RWPE2 (cell line): ENCODE measurements around the gene FCHO1.

Experiments
- ATAC-seq: fragments of 200-7000 bp; cut with Tn5 transposase; 3 replicates; pipeline ENCODE4 v1.9.1; 2021; ENCODE audit warnings: low read depth
- DNase-seq: peaks from one replicate; pipeline ENCODE4 v3.0.0-alpha.2; 2020; ENCODE audit warnings: low spot score
- H3K27ac ChIP-seq: fragments of 450-650 bp; 2 replicates; pipeline ENCODE4 v1.5.1; 2017; ENCODE audit warnings: mild to moderate bottlenecking; ENCODE audit not compliant: poor library complexity, severe bottlenecking
- H3K27me3 ChIP-seq: fragments of 250-450 bp; sonication (Bioruptor Pico); 2 replicates; pipeline ENCODE4 v1.5.1; 2021; ENCODE audit warnings: mild to moderate bottlenecking, moderate library complexity; ENCODE audit not compliant: insufficient read depth, poor library complexity, severe bottlenecking
- H3K36me3 ChIP-seq: fragments of 250-450 bp; sonication (Bioruptor Pico); 2 replicates; pipeline ENCODE4 v1.5.1; 2020; ENCODE audit warnings: low read depth, mild to moderate bottlenecking, moderate library complexity
- H3K4me1 ChIP-seq: fragments of 250-450 bp; sonication (Bioruptor Pico); 2 replicates; pipeline ENCODE4 v1.5.1; 2021; ENCODE audit warnings: mild to moderate bottlenecking, moderate library complexity; ENCODE audit not compliant: insufficient read depth, poor library complexity, severe bottlenecking
- H3K4me3 ChIP-seq: fragments of 250-450 bp; sonication (Bioruptor Pico); 2 replicates; pipeline ENCODE4 v1.5.1; 2021; ENCODE audit warnings: mild to moderate bottlenecking, moderate library complexity; ENCODE audit not compliant: severe bottlenecking
- H3K9me3 ChIP-seq: fragments of 250-450 bp; sonication (Bioruptor Pico); 2 replicates; pipeline ENCODE4 v1.5.1; 2021; ENCODE audit warnings: mild to moderate bottlenecking, moderate library complexity; ENCODE audit not compliant: severe bottlenecking
- TF ChIP-seq, protein P1 (sequence below): fragments of 450-650 bp; IDR thresholded peaks from one replicate; pipeline ENCODE4 v1.5.1; 2017; ENCODE audit warnings: mild to moderate bottlenecking, moderate library complexity; ENCODE audit not compliant: poor library complexity, severe bottlenecking

FCHO1 gene

DNA sequence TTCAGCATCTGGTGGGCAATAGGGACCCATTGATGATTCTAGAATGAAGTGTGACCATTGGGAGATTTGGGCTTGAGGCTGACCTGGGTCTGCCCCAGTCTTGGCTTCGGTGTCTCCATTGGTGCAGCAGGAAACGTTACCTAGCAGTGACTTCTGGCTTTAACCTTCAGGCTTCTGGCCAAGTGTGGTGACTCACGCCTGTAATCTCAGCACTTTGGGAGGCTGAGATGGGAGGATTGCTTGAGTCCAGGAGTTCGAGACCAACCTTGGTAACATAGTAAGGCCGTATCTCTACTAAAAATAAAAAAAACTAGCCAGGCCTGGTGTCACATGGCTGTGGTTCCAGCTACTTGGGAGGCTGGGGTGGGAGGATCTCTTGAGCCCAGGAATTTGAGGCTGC, 7.2 kb downstream of the FCHO1 start:
- ATAC-seq, result no peak
- Histone ChIP-seq H3K36me3 (no peaks in the 10 kb centered on the region), H3K4me3 (no peak overlapping the region), H3K27me3 (no peaks in the 10 kb centered on the region), H3K4me1 (peaks cover 7% of the 10 kb centered on the region), H3K9me3 (no peaks in the 10 kb centered on the region), H3K27ac (no peak overlapping the region)
- DNase-seq, result no peak
- TF ChIP-seq, protein P1, sequence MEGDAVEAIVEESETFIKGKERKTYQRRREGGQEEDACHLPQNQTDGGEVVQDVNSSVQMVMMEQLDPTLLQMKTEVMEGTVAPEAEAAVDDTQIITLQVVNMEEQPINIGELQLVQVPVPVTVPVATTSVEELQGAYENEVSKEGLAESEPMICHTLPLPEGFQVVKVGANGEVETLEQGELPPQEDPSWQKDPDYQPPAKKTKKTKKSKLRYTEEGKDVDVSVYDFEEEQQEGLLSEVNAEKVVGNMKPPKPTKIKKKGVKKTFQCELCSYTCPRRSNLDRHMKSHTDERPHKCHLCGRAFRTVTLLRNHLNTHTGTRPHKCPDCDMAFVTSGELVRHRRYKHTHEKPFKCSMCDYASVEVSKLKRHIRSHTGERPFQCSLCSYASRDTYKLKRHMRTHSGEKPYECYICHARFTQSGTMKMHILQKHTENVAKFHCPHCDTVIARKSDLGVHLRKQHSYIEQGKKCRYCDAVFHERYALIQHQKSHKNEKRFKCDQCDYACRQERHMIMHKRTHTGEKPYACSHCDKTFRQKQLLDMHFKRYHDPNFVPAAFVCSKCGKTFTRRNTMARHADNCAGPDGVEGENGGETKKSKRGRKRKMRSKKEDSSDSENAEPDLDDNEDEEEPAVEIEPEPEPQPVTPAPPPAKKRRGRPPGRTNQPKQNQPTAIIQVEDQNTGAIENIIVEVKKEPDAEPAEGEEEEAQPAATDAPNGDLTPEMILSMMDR, result no peak

DNA sequence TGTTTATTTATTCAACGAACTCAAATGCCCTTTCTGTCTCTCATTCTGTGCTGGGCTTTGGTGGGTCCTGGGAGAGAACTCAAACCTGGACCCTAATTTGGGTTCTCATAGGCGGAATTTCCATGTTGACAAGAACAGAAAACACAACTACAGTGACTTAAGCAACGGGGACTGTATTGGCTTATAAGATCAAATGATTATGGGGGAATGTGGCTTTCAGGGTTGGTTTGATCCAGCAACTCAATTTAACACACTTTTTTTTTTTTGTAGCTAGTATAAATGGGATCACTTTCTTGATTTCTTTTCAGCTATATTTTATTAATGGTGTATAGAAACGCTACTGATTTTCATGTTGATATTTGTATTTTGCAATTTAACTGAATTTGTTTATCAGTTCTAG, 9.9 kb downstream of the FCHO1 start:
- TF ChIP-seq, protein P1, result no peak
- DNase-seq, result no peak
- H3K4me1 ChIP-seq, result peaks cover 6% of the 10 kb centered on the region

DNA sequence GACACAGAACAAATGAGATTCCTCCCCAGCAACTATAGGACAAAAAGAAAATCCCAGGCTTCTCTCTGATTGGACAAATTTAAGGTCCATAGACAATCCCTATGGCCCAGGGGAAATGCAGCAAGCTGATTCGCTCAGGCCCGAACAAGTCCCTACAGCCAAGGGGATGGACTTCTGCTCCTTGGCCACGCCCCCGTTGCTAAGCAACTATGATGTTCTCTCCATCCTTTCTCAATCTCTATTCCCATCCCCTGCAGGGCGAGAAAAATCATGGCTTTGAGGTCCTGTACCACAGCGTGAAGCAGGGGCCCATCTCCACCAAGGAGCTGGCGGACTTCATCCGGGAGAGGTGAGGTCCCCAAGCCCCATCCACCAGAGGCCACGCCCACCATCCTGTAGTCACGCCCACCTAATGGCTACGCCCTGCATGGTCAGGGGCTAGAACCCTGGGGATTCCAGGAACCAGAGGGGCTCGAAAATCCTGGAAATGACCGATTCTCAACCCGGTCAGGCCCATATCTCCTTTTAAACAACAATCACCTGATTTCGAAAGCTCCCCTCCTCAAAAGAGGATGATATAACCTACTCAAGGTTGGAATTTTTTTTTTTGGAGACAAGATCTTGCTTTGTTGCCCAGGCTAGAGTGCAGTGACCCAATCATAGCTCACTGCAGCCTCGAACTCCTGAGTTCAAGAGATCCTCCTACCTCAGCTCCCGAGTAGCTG, 11.4 kb downstream of the FCHO1 start:
- TF ChIP-seq, protein P1, result no peak
- H3K4me1 ChIP-seq, result peaks cover 6% of the 10 kb centered on the region
- no peaks in the 10 kb centered on the region for H3K36me3 ChIP-seq
- DNase-seq, result no peak
- no peak overlapping the region for H3K4me3 ChIP-seq
- H3K27me3 ChIP-seq, result no peaks in the 10 kb centered on the region
- no peaks in the 10 kb centered on the region for H3K9me3 ChIP-seq
- no peak overlapping the region for H3K27ac ChIP-seq
- ATAC-seq, result peak; percentile 31; the same call in 1 of the 3 replicates

More for the DNA sequence above, 9.9 kb downstream of the FCHO1 start:
- no peak overlapping the region for H3K27ac ChIP-seq
- no peak overlapping the region for H3K4me3 ChIP-seq
- H3K27me3 ChIP-seq, result no peaks in the 10 kb centered on the region
- H3K9me3 ChIP-seq, result no peaks in the 10 kb centered on the region
- no peak for ATAC-seq
- H3K36me3 ChIP-seq, result no peaks in the 10 kb centered on the region

DNA sequence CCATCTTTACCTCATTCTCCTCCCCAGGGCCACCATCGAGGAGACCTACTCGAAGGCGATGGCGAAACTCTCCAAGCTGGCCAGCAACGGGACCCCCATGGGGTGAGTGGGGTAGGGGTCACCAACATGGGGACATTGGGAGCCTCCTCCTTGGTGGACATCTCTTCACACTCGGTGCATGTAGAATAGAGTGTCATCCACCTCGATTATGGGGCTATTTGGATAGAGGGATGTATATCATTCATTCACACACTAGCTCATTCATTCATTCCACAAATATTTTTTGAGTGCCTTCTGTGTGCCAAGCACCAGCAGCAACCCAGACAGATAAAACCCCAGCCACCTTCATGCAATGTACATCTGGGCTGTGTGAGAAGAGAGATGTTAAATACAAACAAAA, 13.1 kb downstream of the FCHO1 start:
- Histone ChIP-seq H3K4me3 (no peak overlapping the region), H3K36me3 (no peaks in the 10 kb centered on the region), H3K9me3 (no peaks in the 10 kb centered on the region), H3K4me1 (peaks cover 6% of the 10 kb centered on the region), H3K27ac (no peak overlapping the region), H3K27me3 (no peaks in the 10 kb centered on the region)
- ATAC-seq (no peak), DNase-seq (no peak)
- TF ChIP-seq, protein P1, result no peak

DNA sequence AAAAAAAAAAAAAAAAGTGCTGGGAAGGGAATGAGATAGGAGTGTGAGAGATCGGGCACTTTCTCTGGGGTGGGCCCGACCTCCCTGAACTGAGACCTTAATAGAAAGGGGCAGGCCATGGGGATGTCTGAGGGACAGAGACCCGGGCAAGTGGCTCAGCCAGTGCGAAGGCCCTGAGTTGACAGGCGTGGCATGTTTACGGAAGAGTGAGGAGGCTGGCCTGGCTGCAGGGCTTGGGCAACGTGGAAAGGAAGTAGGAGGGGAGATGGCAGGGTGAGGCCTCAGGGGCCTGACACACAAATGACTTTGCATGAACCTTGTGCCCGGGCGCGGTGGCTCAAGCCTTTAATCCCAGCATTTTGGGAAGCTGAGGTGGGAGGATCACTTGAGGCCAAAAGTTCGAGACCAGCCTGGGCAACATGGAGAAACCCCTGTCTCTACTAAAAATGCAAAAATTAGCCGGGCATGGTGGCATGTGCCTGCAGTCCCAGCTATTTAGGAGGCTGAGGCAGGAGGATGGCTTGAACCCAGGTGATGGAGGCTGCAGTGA, 13.9 kb downstream of the FCHO1 start:
- no peak overlapping the region for H3K4me3 ChIP-seq
- TF ChIP-seq, protein P1, result no peak
- DNase-seq (no peak), ATAC-seq (peak; percentile 80)
- no peak overlapping the region for H3K27ac ChIP-seq
- no peaks in the 10 kb centered on the region for H3K27me3 ChIP-seq
- no peaks in the 10 kb centered on the region for H3K9me3 ChIP-seq
- no peaks in the 10 kb centered on the region for H3K36me3 ChIP-seq
- peaks cover 6% of the 10 kb centered on the region for H3K4me1 ChIP-seq
